HEK293T (cell line): Measurements from ENCODE around the gene SP140L.

Experiments
- BHLHE40 ChIP-seq: fragments of 450-650 bp; IDR thresholded peaks from 2 replicates; pipeline ENCODE4 v1.6.1; 2016; ENCODE audit warnings: mild to moderate bottlenecking, moderate library complexity, borderline replicate concordance
- ELF4 ChIP-seq: fragments of 450-650 bp; IDR thresholded peaks from 2 replicates; pipeline ENCODE4 v1.6.1; 2017; ENCODE audit warnings: antibody characterized with exemption
- FOXK2 ChIP-seq: fragments of 450-650 bp; IDR thresholded peaks from 2 replicates; pipeline ENCODE4 v1.6.1; 2016; ENCODE audit warnings: mild to moderate bottlenecking
- FOXM1 ChIP-seq: fragments of 450-650 bp; IDR thresholded peaks from 2 replicates; pipeline ENCODE4 v1.6.1; 2017; ENCODE audit warnings: mild to moderate bottlenecking, borderline replicate concordance
- SP1 ChIP-seq: fragments of 450-650 bp; IDR thresholded peaks from 2 replicates; pipeline ENCODE4 v1.6.1; 2017
- SUZ12 ChIP-seq: fragments of 450-650 bp; IDR thresholded peaks from 2 replicates; pipeline ENCODE4 v1.6.1; 2016; ENCODE audit warnings: mild to moderate bottlenecking
- TARDBP ChIP-seq: fragments of 450-650 bp; IDR thresholded peaks from 2 replicates; pipeline ENCODE4 v1.6.1; 2016
- ZNF384 ChIP-seq: fragments of 450-650 bp; IDR thresholded peaks from 2 replicates; pipeline ENCODE4 v1.6.1; 2016

GRCh38 chr2:230384986-230385385 lies 58.0 kb downstream of the SP140L start:
- TF ChIP-seq SUZ12 = no peak
- TF ChIP-seq ELF4 = no peak
- TF ChIP-seq FOXM1 = no peak
- no peak for TF ChIP-seq SP1
- TF ChIP-seq ZNF384 = no peak
- no peak for TF ChIP-seq BHLHE40
- TF ChIP-seq TARDBP = no peak
- no peak for TF ChIP-seq FOXK2
